Upper lobe of left lung (tissue), 6 donors: ENCODE data around the gene SLC1A5. TPM values are rescaled to one million over a fixed set of nuclear protein-coding genes. Genes with fewer than 3 reads are reported as not detected.

Source experiments
- ATAC-seq, 2 donors: fragments of 200-7000 bp; cut with Tn5 transposase; one replicate each; pipeline ENCODE4 v1.9.1; 2022; ENCODE audit warnings: mild to moderate bottlenecking in 2 of 2, moderate library complexity in 2 of 2; ENCODE audit not compliant: low FRiP score in 2 of 2
- DNase-seq, 2 donors: peaks; one replicate each; pipeline ENCODE4 v3.0.0-alpha.2; 2019 to 2020
- H3K27ac ChIP-seq, 4 donors: fragments of 200-600 bp; sonication (generic); one replicate each; pipeline ENCODE4 v1.5.1; 2016 to 2019
- H3K27me3 ChIP-seq, 4 donors: fragments of 200-600 bp; sonication (generic); one replicate each; pipeline ENCODE4 v1.5.1; 2017 to 2019
- H3K36me3 ChIP-seq, 4 donors: fragments of 200-600 bp; sonication (generic); one replicate each; pipeline ENCODE4 v1.5.1; 2016 to 2019
- H3K4me1 ChIP-seq, 4 donors: fragments of 200-600 bp; sonication (generic); one replicate each; pipeline ENCODE4 v1.5.1; 2018 to 2019
- H3K4me3 ChIP-seq, 4 donors: fragments of 200-600 bp; sonication (generic); one replicate each; pipeline ENCODE4 v1.5.1; 2017 to 2019; ENCODE audit warnings: mild to moderate bottlenecking in 2 of 4, moderate library complexity in 1 of 4
- H3K9me3 ChIP-seq, 4 donors: fragments of 200-600 bp; sonication (generic); one replicate each; pipeline ENCODE4 v1.5.1; 2018 to 2019
- CTCF ChIP-seq, 6 experiments: fragments of 450-650 bp in 4 of 6; fragments of 200-600 bp in 2 of 6; sonication (generic) in 2 of 6; IDR thresholded peaks; one replicate each; pipeline ENCODE4 v1.5.1; 2016 to 2019; ENCODE audit warnings: antibody characterized with exemption in 6 of 6
- EP300 ChIP-seq, 4 donors: sonication (generic); formaldehyde crosslinking; IDR thresholded peaks; one replicate each; pipeline ENCODE4 v1.5.1; 2017; ENCODE audit warnings: antibody characterized with exemption in 4 of 4, control low read depth in 2 of 4
- POLR2A ChIP-seq, 4 donors: fragments of 450-650 bp; IDR thresholded peaks; one replicate each; pipeline ENCODE4 v1.5.1; 2016 to 2017; ENCODE audit warnings: antibody characterized with exemption in 4 of 4, mild to moderate bottlenecking in 2 of 4
- POLR2AphosphoS5 ChIP-seq, 2 donors: sonication (generic); formaldehyde crosslinking; IDR thresholded peaks; one replicate each; pipeline ENCODE4 v1.5.1; 2017; ENCODE audit warnings: antibody characterized with exemption in 2 of 2
- WGBS, 2 donors: methylation state at CpG; one replicate each; pipeline ENCODE4 v1.1.5; 2017 to 2018; 5-methylcytosine and 5-hydroxymethylcytosine counted together
- total RNA-seq, 6 donors: library from RNA; depleted of rRNA in 4 of 6; stranded (reverse); fragments of >200 nt in 4 of 6; gene quantifications; one replicate each; pipeline versions ENCODE4 v1.1.0 to v1.2.1, GENCODE V29; 2016 to 2021
- donor health status: DM: no; HTN: no; CAD: no; lungs with moderate emphysema.
- donor health status: DM: no; HTN: yes; CAD: no; lungs with severe emphysema.

Gene SLC1A5
- total RNA-seq, 6 donors from 2014 or later = 52.4 to 147 (median 83.9) TPM

GRCh38 chr19:46821512-46822409, 33.4 kb upstream of the SLC1A5 start:
- ATAC-seq = peak; percentile 44 to 65
- Histone ChIP-seq H3K36me3 (no peaks in the 10 kb centered on the region), H3K9me3 (no peaks in the 10 kb centered on the region), H3K27ac (peak overlapping the region in 3 of 4 donors; percentile 57 to 70 (median 59)), H3K27me3 (no peaks in the 10 kb centered on the region), H3K4me1 (peaks cover 9 to 19% (median 17%) of the 10 kb centered on the region in 4 donors), H3K4me3 (no peak overlapping the region)
- peak in 1 of 2 donors; percentile 68 for DNase-seq
- WGBS, 2 donors = 68 to 85% methylated on average over 4 to 15 of the region's 18 CpGs
- TF ChIP-seq EP300 (IDR thresholded peaks at IDR 0.05) (no peak), POLR2A (IDR thresholded peaks at IDR 0.05) (peak in 1 of 4 donors; percentile 46)

GRCh38 chr19:46818812-46819211, 30.4 kb upstream of the SLC1A5 start:
- DNase-seq (no peak), ATAC-seq (no peak)
- H3K27ac ChIP-seq = no peak overlapping the region
- no peak overlapping the region for H3K4me3 ChIP-seq
- no peaks in the 10 kb centered on the region for H3K36me3 ChIP-seq
- H3K4me1 ChIP-seq = peaks cover 18 to 34% (median 26%) of the 10 kb centered on the region in 4 donors
- WGBS, 2 donors = 91 to 98% methylated on average over 2 of the region's 2 CpGs
- TF ChIP-seq POLR2A (IDR thresholded peaks at IDR 0.05) (no peak), EP300 (IDR thresholded peaks at IDR 0.05) (no peak), POLR2AphosphoS5 (IDR thresholded peaks at IDR 0.05) (no peak), CTCF (IDR thresholded peaks at IDR 0.05) (no peak)
- no peaks in the 10 kb centered on the region for H3K27me3 ChIP-seq
- H3K9me3 ChIP-seq = no peaks in the 10 kb centered on the region

- H3K36me3 ChIP-seq = no peaks in the 10 kb centered on the region
- H3K9me3 ChIP-seq = no peaks in the 10 kb centered on the region
- no peaks in the 10 kb centered on the region for H3K27me3 ChIP-seq
- H3K4me1 ChIP-seq = peaks cover 19 to 33% (median 24%) of the 10 kb centered on the region in 4 donors
- no peak for ATAC-seq
- no peak overlapping the region for H3K4me3 ChIP-seq
- no peak overlapping the region for H3K27ac ChIP-seq
- no peak for TF ChIP-seq POLR2A (IDR thresholded peaks at IDR 0.05)
- TF ChIP-seq EP300 (IDR thresholded peaks at IDR 0.05) = no peak
- no peak for TF ChIP-seq POLR2AphosphoS5 (IDR thresholded peaks at IDR 0.05)
- TF ChIP-seq CTCF (IDR thresholded peaks at IDR 0.05) = no peak
- 71 to 81% methylated on average over 13 to 18 of the region's 18 CpGs for WGBS, 2 donors
- DNase-seq = peak in 1 of 2 donors; percentile 34
Observed at GRCh38 chr19:46815833-46816627, 27.6 kb upstream of the SLC1A5 start.

GRCh38 chr19:46813839-46814358, 25.5 kb upstream of the SLC1A5 start:
- Histone ChIP-seq H3K9me3 (no peaks in the 10 kb centered on the region), H3K27ac (peak overlapping the region; percentile 64 to 92 (median 74)), H3K4me1 (peaks cover 19 to 28% (median 22%) of the 10 kb centered on the region in 4 donors), H3K27me3 (no peaks in the 10 kb centered on the region), H3K4me3 (no peak overlapping the region), H3K36me3 (no peaks in the 10 kb centered on the region)
- TF ChIP-seq EP300 (IDR thresholded peaks at IDR 0.05) = peak in 1 of 4 donors; percentile 59
- no peak for TF ChIP-seq CTCF (IDR thresholded peaks at IDR 0.05)
- TF ChIP-seq POLR2A (IDR thresholded peaks at IDR 0.05) = no peak
- peak in 1 of 2 donors; percentile 46 for TF ChIP-seq POLR2AphosphoS5 (IDR thresholded peaks at IDR 0.05)
- DNase-seq (peak in 1 of 2 donors; percentile 86), ATAC-seq (peak; percentile 53 to 75)
- 25 to 30% methylated on average over 7 of the region's 7 CpGs for WGBS, 2 donors
